Amniotic epithelial cell (primary cell): ENCODE measurements around the gene CSF2RB.
"Not testable (repeated sequence)": the region's sequence is repeated elsewhere in the genome, so short reads cannot be mapped to it uniquely, and the experiment has no call there.

Experiments
- DNase-seq: peaks from one replicate; pipeline ENCODE4 v3.0.0-alpha.2; 2010; ENCODE audit warnings: low read depth

CSF2RB gene

DNA sequence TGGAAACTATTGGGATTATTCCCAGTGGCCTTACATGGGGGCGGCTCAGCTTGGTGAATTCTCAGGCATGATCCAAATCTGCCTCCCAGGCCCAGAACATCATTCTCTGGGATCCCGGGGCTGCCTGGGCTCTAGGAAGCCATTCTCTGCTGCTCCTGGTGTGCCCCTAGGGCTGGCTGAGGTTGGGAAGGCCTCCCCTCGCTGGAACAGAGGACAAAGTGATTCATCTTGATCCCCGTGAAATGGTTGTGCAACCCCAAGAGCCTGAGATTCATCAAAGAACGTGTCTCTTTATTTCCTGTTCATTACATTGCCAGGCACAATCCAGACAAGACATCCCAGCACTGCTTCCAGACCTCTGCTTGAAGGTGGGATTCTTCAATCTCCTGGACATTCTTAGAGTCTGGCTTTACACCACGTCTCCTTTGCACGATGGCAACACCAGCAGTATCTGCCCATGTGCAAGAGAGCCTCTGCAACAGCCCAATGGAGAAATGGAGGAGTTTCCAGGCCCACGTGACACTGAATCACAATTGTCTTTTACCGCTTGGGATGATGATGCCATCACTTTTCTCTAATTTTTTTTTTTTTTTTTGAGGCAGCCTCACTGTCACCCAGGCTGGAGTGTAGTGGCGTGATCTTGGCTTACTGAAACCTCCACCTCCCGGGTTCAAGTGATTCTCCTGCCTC is 53.6 kb downstream of the CSF2RB start:
- DNase-seq = peak; percentile 77

DNA sequence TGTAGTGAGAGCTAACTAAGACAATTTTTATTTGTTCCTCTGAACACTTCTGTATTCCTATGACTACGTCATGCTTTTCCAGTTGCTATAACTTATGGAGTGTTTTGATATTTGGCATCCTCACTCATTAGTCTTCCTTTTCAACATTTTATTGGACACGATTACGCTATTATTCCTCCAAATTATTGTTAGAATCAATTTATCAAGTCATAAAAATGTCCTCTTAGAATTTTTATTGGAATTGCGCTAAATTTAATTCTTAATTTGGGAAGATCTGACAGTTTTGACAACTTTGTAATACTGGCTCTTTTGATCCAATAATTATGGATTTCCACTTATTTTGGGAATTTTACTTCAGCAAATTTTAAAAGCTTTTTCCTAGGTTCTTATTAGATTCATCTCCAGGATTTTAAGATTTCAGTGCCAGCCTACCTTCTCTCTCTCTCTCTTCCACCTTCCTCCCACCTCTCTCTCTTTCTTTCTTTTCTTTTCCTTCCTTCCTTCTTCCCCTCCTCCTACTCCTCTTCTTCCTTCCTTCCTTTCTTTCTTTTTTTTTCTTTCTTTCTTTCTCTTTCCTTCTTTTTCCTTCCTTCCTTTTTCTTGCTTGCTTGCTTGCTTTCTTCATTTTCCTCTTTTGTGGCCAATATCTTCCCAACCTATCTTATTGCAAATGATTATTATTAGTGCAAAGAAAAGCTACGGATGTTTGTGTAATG is 55.0 kb downstream of the CSF2RB start:
- no peak for DNase-seq

DNA sequence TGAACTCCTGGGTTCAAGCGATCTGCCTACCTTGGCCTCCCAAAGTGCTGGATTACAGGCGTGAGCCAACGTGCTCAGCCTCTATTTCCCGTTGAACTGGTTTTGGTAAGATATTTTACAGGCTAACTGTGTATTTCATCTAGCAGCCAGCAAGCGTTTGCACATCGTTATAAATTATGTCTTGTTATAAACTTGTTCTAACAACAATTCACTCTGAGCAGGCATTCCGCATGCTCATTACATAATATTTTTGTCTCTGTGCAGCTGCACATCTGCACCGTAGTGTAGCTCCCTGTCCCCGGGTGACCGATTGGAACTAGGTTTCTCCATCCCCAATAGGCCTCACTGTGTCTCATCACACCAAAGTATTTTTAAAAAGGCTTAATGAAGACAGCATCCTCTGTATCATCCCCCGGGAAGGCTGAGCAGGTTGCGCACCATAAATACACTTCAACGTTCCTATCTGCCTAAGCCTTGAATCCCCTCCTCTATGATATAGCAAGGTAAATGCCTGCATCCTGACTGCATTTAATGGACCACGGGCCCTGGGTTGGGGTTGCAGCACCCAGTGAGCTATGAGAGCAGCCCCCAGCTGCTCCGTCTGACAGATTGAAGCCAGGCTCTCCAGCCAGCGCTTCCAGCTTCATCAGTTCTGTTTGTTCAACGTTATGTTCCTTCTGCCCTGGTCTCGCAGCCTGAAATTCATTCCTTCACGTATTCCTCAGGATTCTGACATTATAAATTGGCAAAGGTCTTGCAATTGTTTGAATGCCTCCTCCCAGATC is 58.1 kb downstream of the CSF2RB start:
- no peak for DNase-seq

DNA sequence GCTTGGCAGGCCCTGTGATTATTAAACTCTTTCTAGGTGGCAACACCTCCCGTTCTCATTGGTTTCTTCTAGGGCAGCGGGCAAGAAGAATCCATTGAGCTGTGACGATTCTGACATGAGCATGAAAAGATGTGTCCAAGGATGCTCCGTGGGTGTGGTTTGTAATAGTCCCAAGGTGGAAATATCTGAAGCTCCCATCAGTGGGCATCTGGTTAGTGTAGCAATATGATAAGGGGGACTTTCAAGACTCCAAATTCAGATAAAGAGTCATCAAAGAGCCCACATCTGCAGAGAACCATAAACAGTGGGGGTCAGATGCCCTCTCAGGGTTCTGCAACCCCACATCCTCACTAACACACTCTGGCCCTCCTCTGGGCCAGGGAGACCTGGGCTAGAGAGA is 63.2 kb downstream of the CSF2RB start:
- DNase-seq = no peak

DNA sequence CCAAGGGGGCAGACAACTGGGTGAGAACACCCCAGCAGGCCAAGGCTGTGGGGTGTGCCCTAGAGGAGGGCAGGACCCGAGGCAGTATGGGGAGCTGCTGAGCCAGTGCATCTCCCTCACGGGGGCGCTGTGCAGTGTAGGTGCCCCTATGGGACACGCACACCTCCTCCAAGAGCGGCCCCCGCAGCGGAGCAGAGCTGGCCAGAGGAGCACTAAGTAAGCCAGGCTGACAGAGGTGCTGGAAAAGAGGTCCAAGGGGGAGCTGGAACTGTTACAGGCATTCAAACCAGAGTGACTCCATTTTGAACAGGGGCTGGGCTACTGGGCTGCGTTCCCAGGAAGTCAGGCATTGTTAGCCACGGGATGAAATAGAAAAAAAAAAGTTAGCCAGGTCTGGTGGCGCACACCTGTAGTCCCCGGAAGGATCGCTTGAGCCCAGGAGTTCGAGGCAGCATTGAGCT is 64.0 kb downstream of the CSF2RB start:
- peak; percentile 13 for DNase-seq

DNA sequence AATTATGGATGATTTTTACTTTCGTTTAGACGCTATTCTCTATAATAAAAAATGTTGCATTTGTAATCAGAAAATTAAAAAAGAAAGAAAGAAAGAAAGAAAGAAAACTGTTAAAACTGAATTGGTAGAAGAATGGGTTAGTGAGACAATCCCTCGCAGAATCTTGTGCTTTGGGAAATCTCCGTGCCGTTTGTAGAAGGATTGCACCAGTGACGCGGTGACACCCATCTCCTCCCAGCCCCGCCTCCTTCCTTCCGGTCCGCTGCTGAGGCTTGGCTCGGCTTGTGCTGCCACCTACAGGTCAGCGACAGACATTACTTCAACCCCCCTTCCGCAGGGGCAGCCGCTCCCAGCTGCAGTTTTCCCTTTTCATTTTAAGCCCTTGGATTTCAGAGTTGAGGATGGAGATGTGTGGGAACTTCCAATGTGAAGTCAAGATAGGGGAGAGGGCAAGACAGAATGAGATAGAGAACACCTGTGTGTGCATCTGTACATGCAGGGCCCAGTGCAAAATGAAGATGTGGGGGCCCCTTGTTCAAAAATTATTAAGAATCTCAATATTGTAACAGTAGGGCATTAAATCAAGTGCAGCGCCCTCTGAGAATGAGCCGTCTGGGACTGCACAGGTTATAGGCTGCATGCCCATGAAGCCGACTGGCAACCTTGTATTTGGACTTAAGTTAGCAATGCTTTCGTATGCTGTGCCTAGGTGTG is 64.7 kb downstream of the CSF2RB start:
- DNase-seq = peak; percentile 70

DNA sequence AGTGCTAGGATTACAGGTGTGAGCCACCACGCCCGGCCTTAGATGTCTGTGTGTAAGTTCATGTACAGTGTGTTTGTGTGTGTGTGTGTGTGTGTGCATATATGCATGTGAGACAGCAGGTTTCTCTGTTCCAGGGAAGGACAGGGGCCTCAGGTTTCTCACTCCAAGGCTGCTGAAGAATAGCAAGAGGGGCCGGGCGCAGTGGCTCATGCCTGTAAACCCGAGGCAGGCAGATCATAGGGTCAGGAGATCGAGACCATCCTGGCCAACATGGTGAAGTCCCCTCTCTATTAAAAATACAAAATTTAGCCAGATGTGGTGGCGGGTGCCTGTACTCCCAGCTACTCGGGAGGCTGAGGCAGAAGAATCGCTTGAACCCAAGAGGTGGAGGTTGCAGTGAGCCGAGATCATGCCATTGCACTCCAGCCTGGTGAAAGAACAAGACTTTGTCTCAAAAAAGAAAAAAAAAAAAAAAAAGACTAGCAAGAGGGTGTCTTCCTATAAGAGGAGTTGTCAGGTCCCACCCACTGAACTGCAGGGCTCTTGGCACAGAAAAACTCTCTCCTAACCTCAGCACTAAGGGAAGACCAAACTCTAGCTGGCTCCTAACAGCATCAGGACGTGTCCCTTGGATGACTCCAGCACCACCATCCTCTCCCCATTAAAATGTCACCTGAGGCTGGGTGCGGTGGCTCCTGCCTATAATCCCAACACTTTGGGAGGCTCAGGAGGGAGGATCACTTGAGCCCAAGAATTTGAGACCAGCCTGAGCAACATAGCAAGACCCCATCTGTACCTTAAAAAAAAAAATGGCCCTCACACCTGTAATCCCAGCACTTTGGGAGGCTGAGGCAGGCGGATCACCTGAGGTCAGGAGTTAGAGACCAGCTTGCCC is 65.8 kb downstream of the CSF2RB start:
- DNase-seq = no peak

DNA sequence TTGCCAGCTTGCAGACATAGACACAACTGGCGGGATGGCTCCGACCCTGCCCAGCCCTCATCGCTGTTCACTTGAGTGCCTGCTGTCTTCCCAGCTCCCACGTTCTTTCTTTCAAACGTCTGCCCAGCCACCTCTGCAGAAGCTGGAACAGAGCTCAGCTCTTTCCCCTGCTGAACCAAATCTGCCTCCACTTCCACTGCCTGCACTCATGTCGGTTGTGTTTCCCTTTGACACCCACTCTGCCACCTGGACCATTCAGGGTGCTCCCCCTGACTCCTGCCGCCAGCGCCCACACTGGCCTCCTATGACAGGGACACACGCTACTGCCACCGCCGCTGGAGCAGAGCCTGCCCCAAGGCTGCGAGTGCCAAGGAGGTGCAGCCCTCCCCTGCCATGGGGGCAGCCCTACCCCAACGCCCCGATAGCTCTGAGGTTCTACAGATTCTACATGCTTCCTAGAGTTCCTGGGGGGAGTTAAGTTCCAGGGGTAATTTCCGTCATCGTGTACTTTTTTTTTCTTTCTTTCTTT is 67.9 kb downstream of the CSF2RB start:
- no peak for DNase-seq

DNA sequence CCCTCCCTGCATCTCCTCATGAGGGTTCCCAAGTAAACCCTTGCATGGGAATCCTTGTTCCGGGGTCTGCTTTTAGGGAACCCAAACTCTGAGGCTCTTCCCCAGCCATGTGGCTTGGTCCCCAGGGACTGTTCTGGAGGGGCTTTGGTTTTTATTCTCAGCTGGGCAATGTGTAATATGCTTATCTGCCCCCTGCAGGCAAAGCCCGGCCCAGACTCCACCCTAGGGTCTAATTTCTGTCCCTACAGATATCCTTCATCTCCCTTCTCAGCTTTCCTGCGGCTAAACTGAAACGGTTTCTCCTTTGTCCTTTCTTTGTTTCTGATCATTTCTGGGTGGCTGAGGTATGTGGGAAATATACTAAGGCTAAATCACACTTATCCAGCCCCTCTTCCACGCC is 68.7 kb downstream of the CSF2RB start:
- DNase-seq = no peak

DNA sequence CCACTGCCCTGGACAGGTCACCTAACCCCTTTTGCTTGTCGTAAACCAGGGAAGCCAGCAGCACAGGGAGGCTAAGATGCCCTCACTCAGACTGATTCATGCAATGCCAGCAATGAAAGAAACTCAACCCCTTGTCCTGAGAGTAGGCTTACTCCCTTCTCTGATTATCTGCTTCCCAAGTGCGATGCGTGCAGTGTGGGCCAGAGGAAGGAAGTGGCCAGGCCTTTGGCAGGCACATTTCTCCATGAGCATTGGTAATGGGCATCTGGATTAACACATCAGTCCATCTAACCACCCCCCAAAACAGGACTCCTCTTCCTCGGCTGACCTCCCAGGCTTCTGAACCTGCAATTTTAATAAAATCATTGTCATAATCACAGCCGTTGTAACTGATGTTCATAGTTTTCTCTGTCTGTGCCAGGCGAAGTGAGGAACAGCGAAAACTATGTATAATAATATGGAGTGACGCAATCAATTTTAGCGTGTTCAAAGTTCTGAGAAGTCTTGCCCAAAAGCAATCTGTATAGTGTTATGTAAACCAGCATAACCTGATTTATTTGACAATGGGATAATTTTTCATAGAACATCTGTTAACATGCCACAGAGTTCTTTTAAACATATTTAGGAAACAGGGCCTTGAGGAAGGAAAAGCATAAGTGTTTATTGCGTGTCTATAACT is 71.9 kb downstream of the CSF2RB start:
- no peak for DNase-seq

DNA sequence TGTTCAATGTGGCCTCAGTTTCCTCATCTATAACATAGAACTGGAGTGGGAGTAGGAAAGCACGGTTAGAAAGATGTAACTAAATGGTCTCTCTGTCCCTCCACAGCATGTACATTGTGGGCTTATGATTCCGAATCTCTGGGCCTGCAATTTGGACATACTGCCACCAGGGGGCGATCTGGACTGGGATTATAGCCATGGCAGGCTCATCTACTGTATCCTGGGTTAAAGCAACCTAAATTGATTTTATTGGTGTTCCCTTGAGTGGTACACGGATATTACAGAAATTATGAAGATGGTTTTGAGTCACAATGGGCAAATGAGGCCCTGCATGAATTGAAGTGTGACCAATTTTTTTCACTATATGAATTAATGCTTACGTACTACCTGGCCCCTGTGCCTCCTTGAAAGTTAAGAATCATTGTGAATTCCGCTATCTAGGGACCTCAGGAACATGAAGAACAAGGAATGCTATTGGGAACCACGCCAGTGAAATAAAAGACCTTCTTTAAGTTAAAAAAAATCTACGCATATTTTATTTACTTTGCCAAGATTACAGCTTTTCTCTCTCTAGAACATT is 72.9 kb downstream of the CSF2RB start:
- no peak for DNase-seq

DNA sequence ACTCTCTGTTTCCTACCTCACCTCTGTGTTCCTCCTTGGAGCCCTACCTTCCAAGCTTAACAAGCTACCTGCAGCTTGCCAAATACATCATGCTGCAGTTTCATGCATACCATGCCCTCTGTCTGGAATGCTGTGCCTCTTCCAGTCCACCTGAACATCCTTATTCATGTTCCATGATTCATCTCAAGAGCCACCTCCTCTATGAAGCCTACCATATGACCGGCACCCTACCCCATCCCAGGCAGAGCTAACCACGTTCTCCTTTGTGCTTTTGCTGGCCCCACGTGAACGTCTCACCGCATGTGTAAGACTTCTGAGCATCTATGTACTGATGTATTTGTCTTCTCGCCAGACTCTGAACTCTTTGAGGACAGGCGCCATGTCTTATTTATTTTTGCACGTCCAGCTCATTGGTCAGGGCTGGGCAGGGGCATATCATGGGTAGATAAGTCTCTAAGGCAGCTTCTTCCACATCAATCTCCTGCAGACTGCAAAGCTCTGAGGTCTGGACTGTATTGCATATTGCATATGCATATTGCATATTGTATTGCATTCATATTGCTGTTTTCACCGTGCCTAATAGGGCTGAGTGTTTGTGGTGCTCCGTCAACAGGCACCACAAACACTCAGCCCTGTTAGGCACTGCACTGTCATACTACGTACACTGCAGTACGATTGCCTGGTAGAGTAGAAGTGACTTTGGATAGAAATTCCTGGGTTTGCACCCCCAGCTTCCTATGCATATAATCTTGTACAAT is 74.8 kb downstream of the CSF2RB start:
- no peak for DNase-seq

DNA sequence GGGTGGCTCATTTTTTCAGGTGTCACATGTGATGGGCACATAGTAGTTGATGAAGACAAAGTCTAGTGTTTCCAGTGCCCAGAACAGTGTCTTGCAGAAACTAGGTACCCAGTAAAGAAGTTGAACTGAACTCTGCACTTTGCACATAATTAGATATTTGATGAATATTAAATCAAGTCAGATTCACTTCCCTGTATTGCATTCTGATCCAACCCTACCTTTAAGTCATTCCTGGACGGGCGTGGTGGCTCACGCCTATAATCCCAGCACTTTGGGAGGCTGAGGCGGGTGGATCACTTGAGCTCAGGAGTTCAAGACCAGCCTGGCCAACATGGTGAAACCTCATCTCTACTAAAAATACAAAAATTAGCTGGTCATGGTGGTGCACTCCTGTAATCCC is 75.6 kb downstream of the CSF2RB start:
- DNase-seq = not testable (repeated sequence)
